DMS 273 treated with DMSO at 0.1 percent for 48 hours (cell line): ENCODE results near the gene ARPC2.
"Not testable (repeated sequence)": the region's sequence is repeated elsewhere in the genome, so short reads cannot be mapped to it uniquely, and the experiment has no call there.

Experiments used
- DNase-seq: peaks from one replicate; lab custom pipeline; 2025; lab: John Stamatoyannopoulos, UW

The ARPC2 gene

GRCh38 chr2:218271487-218271797 lies 54.5 kb downstream of the ARPC2 start:
- no peak for DNase-seq

- no peak for DNase-seq
Measured at GRCh38 chr2:218271865-218272530, 55.0 kb downstream of the ARPC2 start.

DNA sequence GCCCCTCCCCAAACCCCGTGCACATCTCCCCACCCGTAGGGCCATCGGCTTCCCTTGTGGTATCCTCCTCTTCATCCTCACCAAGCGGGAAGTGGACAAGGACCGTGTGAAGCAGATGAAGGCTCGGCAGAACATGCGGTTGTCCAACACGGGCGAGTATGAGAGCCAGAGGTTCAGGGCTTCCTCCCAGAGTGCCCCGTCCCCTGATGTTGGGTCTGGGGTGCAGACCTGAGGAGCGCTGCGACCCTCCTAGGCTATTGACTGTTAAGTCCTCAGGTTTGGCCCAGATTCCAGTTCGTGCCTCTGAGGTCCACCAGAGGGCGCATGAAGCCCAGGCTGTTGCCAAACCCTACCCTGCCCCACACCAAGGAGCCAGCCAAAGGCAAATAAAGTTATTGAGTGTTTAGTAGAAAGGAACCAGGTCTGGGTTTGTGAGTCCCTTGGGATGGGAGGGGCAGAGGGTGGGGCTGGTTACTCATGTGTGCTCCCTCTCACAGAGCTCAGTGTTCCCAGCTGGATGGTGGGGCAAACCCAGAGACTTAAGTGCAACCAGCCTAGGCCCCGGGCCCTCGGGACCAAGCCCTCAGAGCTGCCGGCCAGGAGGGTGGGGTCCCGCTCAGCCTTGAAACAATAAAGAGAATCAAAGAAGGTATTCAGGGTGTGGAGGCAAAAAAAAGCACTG lies 55.7 kb downstream of the ARPC2 start:
- DNase-seq: peak; percentile 30

DNA sequence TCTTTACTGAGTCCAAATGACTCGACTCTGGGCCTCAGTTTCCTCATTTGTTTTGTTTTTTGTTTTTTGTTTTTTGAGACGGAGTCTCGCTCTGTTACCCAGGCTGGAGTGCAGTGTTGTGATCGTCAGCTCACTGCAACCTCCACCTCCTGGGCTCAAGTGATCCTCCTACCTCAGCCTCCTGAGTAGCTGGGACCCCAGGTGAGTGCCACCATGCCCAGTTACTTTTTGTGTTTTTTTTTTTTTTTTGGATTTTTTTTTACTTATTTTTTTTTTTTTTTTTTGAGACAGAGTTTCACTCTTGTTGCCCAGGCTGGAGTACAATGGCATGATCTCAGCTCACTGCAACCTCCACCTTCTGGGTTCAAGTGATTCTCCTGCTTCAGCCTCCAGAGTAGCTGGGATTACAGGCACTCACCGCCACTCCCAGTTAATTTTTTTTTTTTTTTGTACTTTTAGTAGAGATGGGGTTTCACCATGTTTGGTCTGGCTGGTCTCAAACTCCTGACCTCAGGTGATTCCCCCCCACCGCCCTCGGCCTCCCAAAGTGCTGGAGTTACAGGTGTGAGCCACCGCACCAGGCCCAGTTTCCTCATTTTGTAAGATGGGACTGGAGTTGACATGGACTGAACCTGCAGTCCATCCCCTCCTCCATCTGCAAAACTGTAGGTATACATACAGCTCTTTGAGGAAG lies 56.4 kb downstream of the ARPC2 start:
- not testable (repeated sequence) for DNase-seq

DNA sequence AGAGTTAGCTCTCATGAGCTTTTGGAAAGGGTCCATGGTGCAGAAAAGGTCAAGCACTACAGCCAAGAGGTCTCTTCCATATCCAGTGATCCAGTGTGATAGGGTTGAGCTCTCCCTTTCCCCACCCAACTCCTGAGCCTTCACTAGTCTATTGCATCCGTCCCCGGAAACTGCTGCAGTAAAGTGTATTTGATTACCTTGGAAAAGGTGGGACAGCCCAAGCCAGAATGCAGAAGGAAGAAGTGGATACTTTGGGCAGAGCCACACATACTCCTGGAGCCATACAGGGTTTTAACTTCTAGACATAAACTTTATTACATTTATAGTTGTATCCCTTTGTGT lies 56.9 kb downstream of the ARPC2 start:
- DNase-seq: no peak

DNA sequence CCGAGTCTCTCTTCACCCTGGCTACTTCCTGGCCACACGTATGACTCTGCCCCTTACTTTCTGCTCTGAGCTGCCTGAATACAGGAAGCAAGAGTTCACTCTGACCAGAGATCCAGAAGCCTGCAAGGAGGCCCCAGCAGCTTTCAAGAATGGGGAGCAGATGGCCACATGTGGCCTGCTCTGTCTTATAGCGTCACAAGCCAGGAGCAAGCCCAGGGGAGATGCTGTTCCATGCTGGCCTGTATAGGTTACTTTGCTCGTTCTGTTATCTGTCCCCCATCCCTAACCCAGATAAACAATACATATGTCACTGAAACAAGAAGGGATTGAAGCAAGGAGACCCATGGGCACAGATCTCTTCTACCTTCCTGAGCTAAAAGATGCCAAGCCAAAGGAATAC lies 57.6 kb downstream of the ARPC2 start:
- DNase-seq: no peak

DNA sequence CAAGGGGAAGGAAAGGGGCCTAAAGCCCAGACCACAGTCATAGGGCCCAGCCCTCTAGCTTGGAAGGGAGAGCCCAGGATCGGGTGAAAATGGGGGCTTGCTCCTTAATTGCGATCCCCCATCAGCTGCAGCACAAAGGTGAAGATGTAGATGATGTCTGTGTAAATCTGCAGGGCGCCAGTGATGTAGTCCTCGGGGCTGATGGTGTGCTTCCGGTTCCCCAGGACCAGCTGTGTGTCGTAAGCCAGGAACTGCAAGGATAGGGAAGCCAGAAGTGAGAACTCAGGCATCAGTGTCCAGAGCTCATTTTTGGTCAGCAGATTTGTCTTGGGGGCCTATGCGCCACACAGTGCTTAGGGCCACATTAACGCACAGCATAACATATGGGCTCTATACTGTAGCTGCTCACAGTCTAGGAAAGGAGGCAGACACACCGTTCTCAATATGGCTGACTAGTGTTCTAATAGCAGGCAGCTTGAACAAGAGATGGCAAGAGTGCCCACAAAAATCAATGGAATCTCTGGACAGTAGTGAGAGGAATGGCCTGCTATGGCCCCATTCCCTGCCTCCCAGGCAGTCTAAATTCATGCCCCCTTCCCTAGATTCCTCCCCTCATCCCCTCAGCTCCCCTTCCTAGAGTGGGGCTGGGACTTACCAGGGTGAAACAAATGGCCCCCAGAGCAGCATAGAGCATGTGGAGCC lies 58.5 kb downstream of the ARPC2 start:
- DNase-seq: no peak

GRCh38 chr2:218276986-218277755 lies 60.2 kb downstream of the ARPC2 start:
- no peak for DNase-seq

DNA sequence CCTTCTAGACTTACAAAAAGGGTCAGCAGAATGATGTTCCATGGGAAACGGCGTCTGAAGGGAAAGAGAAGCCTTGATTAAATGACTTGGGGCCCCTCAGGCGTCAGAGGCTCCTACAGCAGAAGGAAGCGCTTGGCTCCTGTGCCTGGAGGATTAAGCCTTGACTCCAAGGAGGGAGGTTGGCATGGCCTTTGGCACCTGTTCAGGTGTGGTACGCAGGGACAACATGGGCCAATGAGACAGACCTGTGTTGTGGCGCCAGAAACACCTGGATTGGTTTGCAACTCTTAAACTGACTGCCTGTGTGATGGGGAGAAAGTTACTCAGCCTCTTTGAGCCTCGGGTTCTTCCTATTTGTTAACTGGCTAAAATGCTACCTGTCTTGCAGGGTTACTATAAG lies 60.9 kb downstream of the ARPC2 start:
- DNase-seq: no peak

DNA sequence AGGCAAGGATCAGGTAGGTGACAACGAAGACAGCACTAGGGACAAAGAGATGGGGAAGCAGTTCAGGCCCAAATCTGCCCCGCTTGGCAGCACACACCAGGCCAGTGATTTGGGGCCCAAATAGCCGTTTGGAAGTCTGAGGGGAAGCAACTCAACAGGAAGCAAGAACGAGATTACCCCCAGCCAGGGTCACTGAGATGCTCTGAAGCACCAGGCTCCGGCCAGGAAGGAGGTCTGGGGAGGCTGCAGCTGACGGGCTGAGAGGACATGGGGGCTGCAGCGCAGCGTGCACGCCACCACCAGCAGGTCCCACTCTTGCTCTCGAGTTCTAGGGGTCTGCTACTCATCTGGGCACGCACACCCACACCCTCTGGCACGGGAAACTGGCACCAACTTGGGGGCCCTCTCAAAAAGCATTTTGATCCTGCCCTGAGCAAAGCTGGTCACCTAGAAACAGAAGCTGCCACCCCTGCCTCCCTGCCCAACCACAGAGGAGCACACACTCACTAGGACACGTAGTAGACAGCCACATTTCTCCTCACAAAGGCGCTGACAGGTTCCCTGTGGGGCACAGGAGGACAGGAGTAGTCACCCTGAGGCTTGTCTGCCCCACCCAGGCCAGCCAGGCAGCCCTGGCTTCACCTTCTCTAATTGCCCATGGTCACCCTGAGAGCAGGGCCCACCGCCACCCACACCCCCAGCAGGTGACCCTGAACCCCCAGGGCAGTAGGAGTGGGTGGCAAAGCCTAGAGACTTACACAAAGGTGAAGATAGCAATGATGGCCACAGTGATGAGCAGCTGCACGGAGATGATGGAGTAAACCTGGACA lies 61.8 kb downstream of the ARPC2 start:
- DNase-seq: no peak

- no peak for DNase-seq
Measured at GRCh38 chr2:218280260-218280870, 63.4 kb downstream of the ARPC2 start.

DNA sequence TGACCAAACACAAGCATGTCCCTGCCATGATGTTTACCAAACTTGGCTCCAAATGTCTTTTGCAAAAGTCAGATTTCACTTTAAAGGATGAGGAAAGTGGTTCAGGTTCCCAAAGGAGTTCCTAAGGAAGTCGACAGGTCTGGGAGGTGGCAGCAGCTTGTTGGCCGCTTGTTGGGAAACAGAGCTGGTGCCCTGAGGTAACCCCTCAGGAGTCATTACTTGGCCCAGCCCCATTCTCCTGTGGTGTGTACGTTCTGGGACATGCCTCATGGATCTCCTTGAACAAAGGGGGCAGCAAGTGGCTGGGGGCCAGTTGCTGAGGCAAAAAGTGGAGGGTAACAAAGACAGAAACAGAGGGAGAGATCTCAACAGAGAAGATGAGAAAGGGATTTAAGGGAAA lies 64.5 kb downstream of the ARPC2 start:
- DNase-seq: no peak

DNA sequence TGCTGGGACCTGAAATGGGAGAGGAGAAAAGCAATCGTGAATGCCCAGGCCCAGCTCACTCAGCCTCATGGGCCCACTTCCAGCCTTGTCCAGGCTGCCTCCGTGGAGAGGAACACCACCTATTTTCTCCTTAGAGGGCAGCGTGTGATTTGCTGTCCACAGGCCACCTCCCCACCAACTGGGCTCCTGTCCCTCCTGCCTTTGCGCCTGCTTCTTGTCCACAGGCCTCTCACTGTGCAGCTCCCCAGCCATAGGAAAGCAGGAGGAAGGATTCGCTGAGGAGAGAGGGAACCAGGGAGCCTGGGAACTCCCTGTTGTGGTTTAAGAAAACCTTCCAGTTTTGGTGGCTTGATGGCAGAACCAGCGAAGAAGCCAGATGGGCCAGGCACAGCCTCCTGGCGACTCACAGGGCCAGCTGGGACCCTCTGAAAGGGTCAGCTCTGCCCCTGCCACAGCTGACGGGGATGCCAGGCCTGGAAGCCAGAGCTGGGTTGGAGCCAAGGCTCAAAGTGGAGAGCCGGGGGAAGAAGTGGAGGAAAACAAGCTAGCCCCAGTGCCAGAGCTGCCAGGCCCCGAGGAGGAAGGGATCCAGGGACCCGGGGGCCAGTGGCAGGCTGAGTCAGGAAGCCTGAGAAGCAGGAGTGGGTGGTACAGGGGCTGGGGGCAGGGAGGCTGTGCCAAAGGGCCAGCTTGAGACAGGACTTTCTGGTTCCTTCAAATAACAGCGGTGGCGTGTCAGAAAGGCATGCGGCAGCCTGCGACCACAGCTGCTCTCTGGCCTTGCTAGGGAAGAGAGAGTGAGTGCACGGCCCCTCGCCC lies 65.4 kb downstream of the ARPC2 start:
- DNase-seq: no peak

DNA sequence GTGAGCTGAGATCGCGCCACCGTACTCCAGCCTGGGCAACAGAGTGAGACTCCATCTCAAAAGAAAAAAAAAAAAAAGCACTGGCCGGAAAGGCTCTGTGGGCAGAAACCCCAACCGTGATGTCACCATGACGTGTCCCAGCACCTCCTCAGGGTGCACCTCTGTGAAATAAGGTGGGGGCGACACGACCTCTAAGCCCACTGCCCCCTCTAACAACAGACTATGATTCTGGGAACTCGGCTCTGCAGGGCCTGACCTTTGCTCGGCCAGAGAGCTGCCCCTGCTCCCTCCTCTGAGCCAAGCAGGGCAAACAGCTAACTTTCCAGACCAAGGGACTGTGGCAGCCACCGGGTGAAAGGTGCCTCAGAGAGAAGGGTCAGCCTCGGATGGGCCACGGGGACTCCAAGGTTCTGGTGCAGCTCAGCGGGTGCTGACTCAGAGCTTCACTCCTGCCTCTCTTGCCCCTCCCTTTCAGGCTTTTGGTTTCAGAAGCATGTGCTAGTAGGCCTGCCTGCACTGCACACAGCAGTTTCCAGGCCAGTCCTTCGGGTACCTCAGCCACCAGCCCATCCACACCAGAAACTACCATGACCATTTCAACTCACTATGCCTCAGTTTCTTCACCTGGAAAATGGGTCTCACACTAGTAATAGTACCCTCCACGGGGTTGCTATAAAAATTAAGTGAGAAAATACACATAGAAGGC lies 67.3 kb downstream of the ARPC2 start:
- no peak for DNase-seq

- no peak for DNase-seq
Measured at GRCh38 chr2:218285604-218286003, 68.6 kb downstream of the ARPC2 start.

DNA sequence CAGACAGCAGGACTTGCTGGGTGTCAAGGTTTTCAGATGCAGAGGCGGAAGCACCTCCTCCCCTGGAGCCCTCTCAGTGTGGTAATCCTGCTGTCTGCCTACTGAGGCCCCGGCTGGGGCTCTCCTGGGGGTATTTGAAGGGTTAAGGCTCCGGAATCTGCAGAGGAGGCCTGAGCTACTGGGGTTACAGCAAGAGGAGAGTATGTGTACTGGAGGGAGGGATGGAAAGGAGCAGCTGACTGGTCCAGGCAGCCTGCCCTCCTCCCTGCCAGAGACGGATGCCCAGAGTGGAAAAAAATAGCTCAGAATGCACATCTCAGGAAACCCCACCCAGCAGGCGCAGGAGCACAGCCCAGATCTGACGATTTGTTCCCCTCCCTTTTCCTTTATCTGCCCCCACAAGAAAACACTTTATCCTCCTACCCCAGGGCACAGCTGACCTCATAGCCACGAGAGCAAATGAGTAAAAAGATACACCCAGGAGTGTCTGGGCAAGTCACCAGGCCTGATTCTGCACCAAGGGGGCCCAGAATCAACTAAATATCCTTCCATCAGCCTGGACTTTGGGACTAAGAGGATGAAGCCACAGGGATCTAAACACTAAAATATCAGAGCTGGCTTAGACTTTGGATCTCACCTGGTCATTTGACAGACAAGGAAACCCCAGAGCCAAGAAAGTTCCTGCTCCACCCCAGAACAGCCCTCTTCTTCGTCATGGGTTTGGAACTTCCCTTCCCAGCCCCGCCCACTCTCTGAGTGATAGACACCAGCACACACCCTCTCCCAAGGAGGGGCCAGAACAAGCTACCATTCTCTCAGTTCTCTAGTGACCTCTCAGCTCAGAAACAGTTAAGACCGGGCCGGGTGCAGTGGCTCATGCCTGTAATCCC lies 69.8 kb downstream of the ARPC2 start:
- DNase-seq: peak; percentile 47

GRCh38 chr2:218289639-218290315 lies 72.8 kb downstream of the ARPC2 start:
- DNase-seq: no peak
